HepG2 (cell line): ENCODE results near the gene NUP62. TPM values are rescaled to one million over a fixed set of nuclear protein-coding genes. Genes with fewer than 3 reads are reported as not detected.

Experiments used
- CREM ChIP-seq, 2 experiments: sonication (generic) in 1 of 2; formaldehyde crosslinking in 1 of 2; IDR thresholded peaks; 2 replicates each; pipeline versions ENCODE4 v1.4.0 to v1.6.1; 2016 to 2020; ENCODE audit warnings: antibody characterized with exemption in 1 of 2, mild to moderate bottlenecking in 1 of 2, missing genetic modification reagents in 1 of 2
- EHMT2 ChIP-seq: fragments of 200-600 bp; sonication (generic); IDR thresholded peaks from 2 replicates; pipeline ENCODE4 v1.7.0; 2017; ENCODE audit warnings: antibody characterized with exemption, low read depth, low read length, borderline replicate concordance
- HNF4A ChIP-seq: sonication (generic); formaldehyde crosslinking; IDR thresholded peaks from 2 replicates; pipeline ENCODE4 v1.4.0; 2020; ENCODE audit warnings: missing genetic modification reagents
- NFYB ChIP-seq: sonication (generic); formaldehyde crosslinking; IDR thresholded peaks from 2 replicates; pipeline ENCODE4 v1.4.0; 2020; ENCODE audit warnings: missing genetic modification reagents
- PAXIP1 ChIP-seq: sonication (generic); formaldehyde crosslinking; conservative IDR thresholded peaks from 2 replicates; pipeline ENCODE4 v1.4.0; 2020; ENCODE audit warnings: mild to moderate bottlenecking, missing genetic modification reagents, moderate library complexity
- PHF21A ChIP-seq: sonication (generic); formaldehyde crosslinking; IDR thresholded peaks from 2 replicates; pipeline ENCODE4 v1.5.0; 2020; ENCODE audit warnings: mild to moderate bottlenecking, missing genetic modification reagents
- POLR2A ChIP-seq, 2 experiments: IDR thresholded peaks; 2 replicates each; pipeline ENCODE4 v1.6.1; 2011; ENCODE audit warnings: low read depth in 2 of 2, low read length in 2 of 2, mild to moderate bottlenecking in 1 of 2, moderate library complexity in 1 of 2; ENCODE audit not compliant: insufficient read depth in 1 of 2
- SAP130 ChIP-seq: IDR thresholded peaks from 2 replicates; pipeline ENCODE4 v1.6.1; 2016; ENCODE audit warnings: low read depth
- SMYD3 ChIP-seq: sonication (generic); formaldehyde crosslinking; IDR thresholded peaks from 2 replicates; pipeline ENCODE4 v1.8.1; 2023; ENCODE audit warnings: mild to moderate bottlenecking, missing genetic modification reagents
- TBX2 ChIP-seq: sonication (generic); formaldehyde crosslinking; IDR thresholded peaks from 2 replicates; pipeline ENCODE4 v1.5.0; 2020; ENCODE audit warnings: missing genetic modification reagents, mild to moderate bottlenecking, borderline replicate concordance
- TOE1 ChIP-seq: sonication (generic); formaldehyde crosslinking; IDR thresholded peaks from 2 replicates; pipeline ENCODE4 v1.4.0; 2020; ENCODE audit warnings: mild to moderate bottlenecking, missing genetic modification reagents
- ZNF281 ChIP-seq: sonication (generic); formaldehyde crosslinking; IDR thresholded peaks from 2 replicates; pipeline ENCODE4 v1.4.0; 2020; ENCODE audit warnings: missing genetic modification reagents, borderline replicate concordance
- ZNF576 ChIP-seq: sonication (generic); formaldehyde crosslinking; IDR thresholded peaks from 2 replicates; pipeline ENCODE4 v1.4.0; 2020; ENCODE audit warnings: mild to moderate bottlenecking, missing genetic modification reagents
- ZNF710 ChIP-seq: sonication (generic); formaldehyde crosslinking; IDR thresholded peaks from 2 replicates; pipeline ENCODE4 v1.5.0; 2020; ENCODE audit warnings: mild to moderate bottlenecking, missing genetic modification reagents, borderline replicate concordance
- ZNF782 ChIP-seq: sonication (generic); formaldehyde crosslinking; IDR thresholded peaks from 2 replicates; pipeline ENCODE4 v1.4.0; 2020; ENCODE audit warnings: missing genetic modification reagents, mild to moderate bottlenecking, borderline replicate concordance
- polyA plus RNA-seq, 8 experiments: library from polyadenylated mRNA; depleted of rRNA in 3 of 8; stranded (reverse) in 7 of 8; unstranded in 1 of 8; fragments of >200 nt; fragmentation: Illumina TruSeq in 4 of 8; extraction: Trizol in 4 of 8; gene quantifications; 2 replicates each; pipeline versions ENCODE4 v1.2.1 to v1.2.3, GENCODE V29; 2011 to 2016; ENCODE audit warnings: low read depth in 4 of 8, missing spikeins in 1 of 8, mixed read lengths in 1 of 8; ENCODE audit not compliant: insufficient read depth in 1 of 8
- total RNA-seq, 5 experiments: library from RNA; depleted of rRNA; stranded (reverse); fragments of >200 nt; fragmentation: Illumina TruSeq; extraction: Trizol; gene quantifications; 2 replicates each; pipeline ENCODE4 v1.2.3, GENCODE V29; 2016; ENCODE audit warnings: low read depth in 1 of 5
- TF ChIP-seq, protein P1 (sequence below): sonication (generic); formaldehyde crosslinking; IDR thresholded peaks from 2 replicates; pipeline ENCODE4 v1.8.0; 2023; ENCODE audit warnings: mild to moderate bottlenecking, missing genetic modification reagents
- TF ChIP-seq, protein P2 (sequence below): sonication (generic); formaldehyde crosslinking; IDR thresholded peaks from 2 replicates; pipeline ENCODE4 v1.8.1; 2023; ENCODE audit warnings: mild to moderate bottlenecking, moderate library complexity, missing genetic modification reagents

NUP62 gene
- total and polyA plus RNA-seq, 2 of the 13 experiments (the other 11 are each of a cell fraction or from before 2014, with no cell fraction given): 16.5 to 41.5 TPM

DNA sequence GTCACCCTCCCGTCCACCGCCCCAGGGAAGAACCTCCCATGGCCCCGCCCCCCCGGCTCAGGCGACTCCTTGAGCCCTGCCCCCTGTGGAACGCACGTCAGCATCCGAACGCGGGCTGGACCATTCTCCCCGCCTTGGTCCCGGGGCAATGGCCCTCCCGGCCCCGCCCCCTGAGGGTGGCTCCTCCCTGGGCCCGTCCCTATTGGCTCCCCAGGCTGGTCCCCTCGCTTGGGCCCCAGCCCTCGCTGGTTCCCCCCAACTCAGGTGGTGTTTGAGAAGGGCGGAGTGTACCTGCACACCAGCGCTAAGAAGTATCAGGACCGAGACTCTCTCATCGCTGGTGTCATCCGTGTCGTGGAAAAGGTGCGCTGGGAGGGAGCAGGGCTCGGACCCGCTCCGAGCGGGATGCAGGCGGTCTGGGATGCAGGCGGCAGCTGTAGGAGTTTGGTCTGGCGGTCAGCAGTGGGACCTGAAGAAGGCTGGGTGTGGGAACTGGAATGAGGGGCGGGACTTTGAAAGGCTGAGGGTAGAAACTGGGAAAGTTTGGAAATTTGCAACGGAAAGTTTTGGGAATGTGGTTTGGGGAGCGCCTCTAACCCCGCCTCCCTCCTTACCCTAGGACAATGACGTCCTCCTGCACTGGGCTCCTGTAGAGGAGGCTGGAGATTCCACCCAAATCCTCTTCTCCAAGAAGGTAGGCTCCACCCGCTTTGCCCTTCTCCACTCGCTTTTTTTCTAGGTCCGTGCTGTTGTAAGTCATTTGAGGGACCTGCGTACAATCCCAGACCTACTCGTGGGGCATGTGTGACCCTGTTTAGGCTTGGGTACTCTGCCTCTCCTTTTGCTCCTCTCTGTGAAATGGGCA is 51.2 kb downstream of the NUP62 start (continued):
- TF ChIP-seq ZNF281: no peak
- no peak for TF ChIP-seq EHMT2
- TF ChIP-seq NFYB (CRISPR knock-in tag): peak; percentile 71
- peak; percentile 67; the same call in 1 of the 2 replicates for TF ChIP-seq SAP130
- no peak for TF ChIP-seq ZNF782 (CRISPR knock-in tag)
- TF ChIP-seq TOE1: no peak
- 0 out of 2 replicates have a peak, but pooled peaks have one; percentile 19 for TF ChIP-seq PAXIP1 (CRISPR knock-in tag)
- peak in 1 of 2 experiments; percentile 59; a peak in 3 of 4 replicates for TF ChIP-seq POLR2A (IDR thresholded peaks at IDR 0.05; ENCODE audit: insufficient read depth in 1 of 2, low read depth in 2 of 2, low read length in 2 of 2)
- peak; percentile 52; the same call in 1 of the 2 replicates for TF ChIP-seq TBX2
- TF ChIP-seq, protein P1, sequence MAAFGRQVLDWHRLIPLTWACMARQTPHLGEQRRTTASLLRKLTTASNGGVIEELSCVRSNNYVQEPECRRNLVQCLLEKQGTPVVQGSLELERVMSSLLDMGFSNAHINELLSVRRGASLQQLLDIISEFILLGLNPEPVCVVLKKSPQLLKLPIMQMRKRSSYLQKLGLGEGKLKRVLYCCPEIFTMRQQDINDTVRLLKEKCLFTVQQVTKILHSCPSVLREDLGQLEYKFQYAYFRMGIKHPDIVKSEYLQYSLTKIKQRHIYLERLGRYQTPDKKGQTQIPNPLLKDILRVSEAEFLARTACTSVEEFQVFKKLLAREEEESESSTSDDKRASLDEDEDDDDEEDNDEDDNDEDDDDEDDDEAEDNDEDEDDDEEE (CRISPR knock-in tag): 0 out of 2 replicates have a peak, but pooled peaks have one; percentile 21
- 0 out of 2 replicates have a peak, but pooled peaks have one; percentile 52 for TF ChIP-seq ZNF710
- 0 out of 2 replicates have a peak, but pooled peaks have one; percentile 2 for TF ChIP-seq HNF4A (CRISPR knock-in tag)
- TF ChIP-seq ZNF576: no peak
- no peak for TF ChIP-seq CREM (IDR thresholded peaks at IDR 0.05)
- no peak for TF ChIP-seq CREM (CRISPR knock-in tag; IDR thresholded peaks at IDR 0.05)
- TF ChIP-seq, protein P2, sequence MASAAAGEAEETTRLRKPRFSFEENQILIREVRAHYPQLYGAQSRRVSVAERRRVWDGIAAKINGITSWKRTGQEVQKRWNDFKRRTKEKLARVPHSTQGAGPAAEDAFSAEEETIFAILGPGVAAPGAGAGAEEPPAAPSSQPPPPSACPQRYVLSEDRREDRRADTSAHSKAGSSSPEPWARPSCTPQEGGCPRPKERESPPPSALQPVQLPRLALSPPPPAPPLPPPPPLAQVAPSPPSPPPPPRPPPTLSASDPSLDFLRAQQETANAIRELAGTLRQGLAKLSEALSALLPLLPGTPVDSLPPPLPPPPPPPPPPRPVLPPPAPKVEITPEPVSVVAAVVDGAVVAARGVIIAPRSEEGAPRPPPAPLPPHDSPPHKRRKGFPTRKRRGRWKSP: no peak
- no peak for TF ChIP-seq SMYD3 (CRISPR knock-in tag)
- peak; percentile 52 for TF ChIP-seq PHF21A
